GM21390 (cell line): ENCODE results near the gene KRT17.
A peak's percentile ranks its signal among the peaks of the same experiment; 100 is the strongest.
"Not testable (repeated sequence)": the region's sequence is repeated elsewhere in the genome, so short reads cannot be mapped to it uniquely, and the experiment has no call there.

Experiments used
- ATAC-seq: cut with Tn5 transposase; IDR thresholded peaks from one replicate; pipeline ENCODE4 v1.9.1; 2021; ENCODE audit not compliant: unreplicated experiment

Gene KRT17

DNA sequence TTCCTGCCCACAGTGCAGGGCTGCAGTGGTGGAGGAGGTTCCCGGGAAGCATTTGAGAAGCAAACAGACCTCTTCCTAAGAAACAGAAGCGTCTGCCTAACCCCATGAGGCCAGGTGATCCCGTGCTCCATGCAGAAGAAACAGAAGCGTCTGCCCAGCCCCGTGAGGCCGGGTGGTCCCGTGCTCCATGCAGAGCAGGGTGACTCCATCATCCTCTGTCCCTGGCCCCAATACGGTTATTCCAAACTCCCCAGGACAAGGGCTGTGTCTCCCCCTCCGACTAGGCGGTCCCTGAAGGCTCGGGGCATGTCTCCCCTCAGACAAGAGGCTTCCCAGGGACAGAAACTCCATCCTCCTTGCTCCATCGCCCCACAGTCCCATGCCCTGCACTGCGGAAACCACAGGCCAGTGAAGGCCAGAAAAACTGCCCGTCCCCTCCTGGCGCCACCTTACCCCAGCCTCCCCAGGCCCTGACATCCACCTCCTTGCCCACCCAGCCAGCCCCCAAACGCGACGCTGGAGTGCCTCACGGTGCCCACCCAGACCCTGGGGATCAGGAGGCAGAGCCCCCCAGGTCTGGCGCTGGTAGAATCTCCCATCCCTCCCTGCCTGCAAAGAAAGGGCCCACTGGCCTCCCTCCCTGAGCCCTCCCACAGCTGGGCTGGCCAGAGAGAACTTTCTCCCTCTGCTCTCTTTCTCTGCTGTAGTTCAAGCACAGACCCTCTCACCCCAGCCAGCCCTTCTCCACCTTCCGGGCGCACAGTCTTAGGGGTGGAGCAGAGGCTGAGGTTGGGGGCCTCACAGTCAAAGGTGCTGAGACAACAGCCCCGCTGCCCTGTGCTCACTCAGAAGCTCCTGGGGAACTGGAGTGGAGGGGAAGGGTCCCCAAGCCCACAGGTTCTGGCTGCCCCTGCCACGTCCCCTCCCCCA lies 30.6 kb upstream of the KRT17 start:
- ATAC-seq = no peak

DNA sequence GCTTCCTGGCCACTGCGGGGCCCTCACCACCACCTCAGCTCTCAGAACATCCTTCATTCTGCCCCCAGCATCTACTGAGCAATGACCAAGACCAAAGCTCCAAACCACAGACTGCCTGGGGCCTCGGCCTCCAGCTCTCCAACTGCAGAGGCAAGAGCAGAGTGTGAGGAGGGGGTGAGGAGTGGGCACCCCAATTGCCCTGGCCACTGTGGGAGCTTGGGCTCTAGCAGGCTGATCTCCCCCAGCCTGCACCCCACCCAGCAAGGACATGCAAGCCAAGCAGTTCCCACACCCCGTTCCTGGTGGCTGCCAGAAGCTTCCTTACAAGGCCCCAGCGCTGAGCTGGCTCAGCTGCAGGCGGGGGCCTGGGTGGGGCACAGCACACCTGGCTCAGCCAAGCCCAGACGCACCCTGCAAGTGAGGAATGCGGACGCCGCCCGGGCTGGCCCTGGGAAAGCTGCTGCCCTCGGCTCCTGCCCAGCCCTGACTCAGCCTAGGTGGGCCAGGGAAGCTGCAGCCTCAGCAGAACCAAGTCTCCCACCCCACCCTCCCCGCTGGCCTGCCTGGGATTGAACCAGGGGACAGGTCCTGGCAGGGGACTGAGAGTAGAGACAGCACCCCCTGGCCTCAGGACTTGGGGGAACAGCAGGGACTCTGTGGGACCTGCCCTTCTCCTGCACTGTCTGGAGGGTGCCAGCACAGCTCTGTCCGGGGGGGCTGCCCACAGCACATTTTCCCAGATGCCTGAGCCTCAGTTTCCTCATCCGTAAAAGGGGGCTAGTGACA lies 29.7 kb upstream of the KRT17 start:
- ATAC-seq = no peak

DNA sequence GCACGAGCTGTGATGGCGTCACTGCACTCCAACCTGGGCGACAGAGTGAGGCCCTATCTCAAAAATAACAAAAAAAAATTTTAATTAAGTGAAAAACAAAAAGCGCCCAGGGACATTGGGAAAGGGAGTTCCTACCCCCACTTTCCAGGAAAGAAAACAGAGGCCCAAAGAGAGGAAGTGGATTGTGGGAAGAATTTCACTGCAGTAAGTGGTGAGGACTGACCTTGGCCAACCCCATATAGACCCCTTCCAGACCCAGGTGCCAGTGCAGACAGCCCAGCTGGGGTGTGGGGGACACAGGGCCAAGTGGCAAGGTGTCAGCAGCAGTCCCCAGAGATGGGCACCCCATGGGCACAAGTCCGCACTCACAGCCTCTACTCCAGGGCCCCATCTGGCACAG lies 29.0 kb upstream of the KRT17 start:
- ATAC-seq = no peak

DNA sequence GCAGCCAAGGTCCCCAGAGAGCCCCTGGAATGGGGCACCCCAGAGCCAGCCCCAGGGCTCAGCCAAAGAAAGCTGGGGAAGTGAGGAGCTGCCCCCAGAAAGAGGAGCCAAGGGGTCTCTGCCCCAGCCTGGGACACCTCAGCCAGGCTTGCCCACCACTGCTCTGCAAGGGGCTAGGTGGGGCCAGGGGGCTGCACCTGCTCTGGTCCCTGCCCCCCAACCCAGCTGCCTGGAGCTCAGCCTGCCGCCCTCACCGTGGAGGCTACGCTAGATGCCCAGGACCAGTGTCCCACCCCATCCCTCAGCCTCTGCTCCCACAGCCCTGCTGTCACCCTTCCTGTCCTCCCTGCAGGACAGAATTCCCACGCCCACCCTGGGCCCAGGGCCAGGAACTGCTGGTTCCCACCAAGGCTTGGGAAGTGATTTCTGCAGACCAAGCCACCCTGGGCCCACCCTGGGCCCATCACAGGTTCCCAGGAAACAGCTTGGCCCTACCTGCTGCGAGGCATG lies 28.1 kb upstream of the KRT17 start:
- no peak for ATAC-seq

DNA sequence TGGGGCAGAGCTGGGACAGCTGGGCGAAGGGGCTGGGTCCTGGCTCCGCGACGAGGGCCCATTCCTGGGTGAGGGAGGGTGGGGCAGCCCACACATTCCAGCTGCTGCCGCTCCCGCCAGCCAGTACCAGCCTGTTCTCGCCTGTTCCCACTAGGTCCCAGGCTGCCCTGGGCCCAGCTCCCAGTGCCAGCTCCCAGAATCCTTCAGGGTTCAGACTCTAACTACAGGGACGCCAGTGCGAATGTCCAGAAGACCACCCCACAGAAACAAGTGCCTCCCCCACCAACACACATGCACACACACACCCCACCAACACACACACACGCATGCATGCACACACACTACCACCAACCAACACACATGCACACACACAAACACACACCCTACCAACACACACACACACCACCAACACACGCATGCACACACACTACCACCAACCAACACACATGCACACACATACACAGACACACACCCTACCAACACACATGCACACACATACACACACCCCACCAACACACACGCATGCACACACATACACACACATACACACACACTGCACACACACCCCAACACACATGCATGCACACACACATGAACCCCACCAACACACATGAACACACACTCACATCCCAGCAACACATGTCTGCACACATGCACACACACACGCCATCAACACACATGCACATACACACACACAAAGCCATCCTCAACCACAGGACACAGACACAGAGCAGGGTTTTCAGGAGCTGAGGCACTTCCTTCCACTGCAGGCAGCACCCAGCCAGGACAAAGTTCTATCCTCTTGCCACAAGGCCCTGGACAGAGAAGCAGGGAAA lies 27.5 kb upstream of the KRT17 start:
- no peak for ATAC-seq

DNA sequence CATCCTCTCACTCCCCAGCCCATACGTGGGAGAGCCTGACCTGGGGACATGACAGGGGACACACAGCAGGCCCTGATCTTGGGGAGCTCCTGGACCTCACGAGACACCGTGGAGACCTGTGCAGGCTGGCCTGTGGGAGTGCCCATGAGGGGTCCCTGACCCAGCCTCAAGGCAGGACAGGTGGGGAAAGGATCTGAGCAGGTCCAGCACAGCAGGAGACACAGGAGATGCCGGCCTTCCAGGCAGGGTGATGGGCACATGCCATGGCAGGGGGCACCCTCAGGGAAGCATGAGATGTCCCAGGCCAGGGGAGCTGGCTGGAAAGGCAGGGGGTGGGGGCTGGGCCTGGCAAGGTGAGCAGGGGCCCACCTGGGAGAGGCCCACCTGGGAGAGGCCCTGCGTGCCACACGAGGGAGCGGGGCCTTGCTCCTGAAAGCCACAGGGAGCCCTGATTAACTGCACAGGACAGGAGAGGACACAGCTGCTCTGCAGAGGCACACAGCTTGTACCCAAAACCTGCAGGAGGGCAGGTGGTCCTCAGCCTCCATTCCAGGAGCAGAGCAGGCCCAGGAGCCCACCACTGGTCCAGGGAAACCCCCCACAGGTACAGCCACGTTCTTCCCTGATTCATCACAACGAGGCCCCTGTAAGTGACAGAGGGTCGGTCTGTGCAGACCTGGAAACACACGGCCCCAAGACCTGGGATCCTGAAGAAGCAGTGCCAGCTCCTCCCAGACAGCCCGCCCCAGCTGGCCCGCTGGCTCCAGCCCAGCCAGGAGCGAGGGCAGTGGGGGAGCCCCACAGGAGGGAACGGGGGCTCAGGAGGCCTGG lies 26.6 kb upstream of the KRT17 start:
- no peak for ATAC-seq

DNA sequence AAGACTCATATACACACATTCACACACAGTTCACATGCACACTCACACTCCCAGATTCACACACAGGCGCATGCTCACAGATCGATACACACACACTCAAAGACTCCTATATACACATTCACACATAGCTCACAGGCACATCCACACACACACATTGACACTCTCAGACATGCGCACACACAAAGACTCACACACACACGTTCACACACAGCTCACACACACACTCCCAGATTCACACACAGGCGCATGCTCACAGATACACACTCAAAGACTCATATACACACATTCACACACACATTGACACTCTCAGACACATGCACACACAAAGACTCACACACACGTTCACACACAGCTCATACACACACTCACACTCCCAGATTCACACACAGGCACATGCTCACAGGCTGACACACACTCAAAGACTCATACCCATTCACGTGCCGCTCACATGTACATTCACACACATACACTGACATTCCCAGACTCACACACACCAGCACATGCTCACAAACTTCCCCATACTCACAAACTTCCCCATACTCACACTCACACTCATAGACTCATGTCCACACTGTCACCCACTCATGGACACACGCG lies 25.6 kb upstream of the KRT17 start:
- ATAC-seq = no peak

DNA sequence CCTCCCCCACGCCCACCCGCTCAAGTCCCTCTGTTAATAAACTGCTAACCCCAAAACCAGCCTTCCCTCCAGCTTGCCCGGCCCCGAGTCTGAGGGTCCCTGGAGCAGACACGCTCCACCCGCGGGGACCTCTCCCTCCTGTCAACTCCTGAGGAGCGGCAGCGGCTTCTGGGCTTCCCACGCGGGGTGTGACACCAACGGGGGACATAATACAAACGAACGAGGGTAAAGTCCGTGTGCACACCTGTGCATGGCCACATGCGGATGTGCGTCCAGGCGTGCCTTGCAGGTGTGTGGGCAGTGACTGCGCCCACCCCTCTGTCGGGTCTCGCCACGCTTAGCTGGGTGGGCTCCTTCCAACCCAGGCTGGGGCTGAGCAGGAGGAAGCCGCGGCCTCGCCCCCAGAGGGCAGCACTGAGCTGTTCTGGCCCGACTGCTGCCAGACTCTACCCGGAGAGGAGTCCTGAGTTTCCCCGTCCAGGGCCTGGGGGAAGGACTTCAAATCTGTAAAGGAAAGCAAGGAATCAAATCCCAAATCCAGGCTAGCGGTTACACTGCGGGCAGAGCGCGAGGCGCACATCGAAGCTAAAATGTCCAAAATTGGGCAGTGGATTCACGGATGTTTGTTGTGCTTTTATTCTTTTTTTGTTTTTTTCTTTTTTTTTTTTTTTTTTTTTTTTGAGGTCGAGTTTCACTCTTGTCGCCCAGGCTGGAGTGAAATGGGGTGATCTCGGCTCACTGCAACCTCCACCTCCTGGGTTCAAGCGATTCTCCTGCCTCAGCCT lies 24.2 kb upstream of the KRT17 start:
- ATAC-seq = peak; percentile 77

DNA sequence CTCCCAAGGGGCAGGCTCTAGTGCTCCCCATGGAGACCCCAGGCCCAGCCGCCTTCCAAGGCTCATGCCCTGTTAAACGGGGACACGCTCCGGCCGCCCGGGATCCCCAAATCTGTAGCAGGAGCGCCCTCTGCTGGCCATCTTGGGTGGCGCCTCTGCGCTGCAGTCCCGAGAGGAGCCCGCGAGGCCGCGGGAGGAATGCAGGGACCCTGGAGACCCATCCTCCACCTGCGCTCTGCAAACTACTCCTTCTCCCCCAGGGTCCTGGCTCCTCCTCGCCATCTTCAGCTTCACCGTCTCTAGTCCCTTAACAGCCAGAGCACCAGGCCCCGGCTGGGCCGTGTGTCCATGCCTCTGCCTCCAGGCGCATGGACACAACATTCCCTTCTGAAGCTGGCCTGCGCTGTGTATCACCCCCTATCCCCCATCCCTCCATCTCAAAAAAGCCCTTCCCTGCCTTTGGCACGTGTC lies 23.6 kb upstream of the KRT17 start:
- no peak for ATAC-seq

DNA sequence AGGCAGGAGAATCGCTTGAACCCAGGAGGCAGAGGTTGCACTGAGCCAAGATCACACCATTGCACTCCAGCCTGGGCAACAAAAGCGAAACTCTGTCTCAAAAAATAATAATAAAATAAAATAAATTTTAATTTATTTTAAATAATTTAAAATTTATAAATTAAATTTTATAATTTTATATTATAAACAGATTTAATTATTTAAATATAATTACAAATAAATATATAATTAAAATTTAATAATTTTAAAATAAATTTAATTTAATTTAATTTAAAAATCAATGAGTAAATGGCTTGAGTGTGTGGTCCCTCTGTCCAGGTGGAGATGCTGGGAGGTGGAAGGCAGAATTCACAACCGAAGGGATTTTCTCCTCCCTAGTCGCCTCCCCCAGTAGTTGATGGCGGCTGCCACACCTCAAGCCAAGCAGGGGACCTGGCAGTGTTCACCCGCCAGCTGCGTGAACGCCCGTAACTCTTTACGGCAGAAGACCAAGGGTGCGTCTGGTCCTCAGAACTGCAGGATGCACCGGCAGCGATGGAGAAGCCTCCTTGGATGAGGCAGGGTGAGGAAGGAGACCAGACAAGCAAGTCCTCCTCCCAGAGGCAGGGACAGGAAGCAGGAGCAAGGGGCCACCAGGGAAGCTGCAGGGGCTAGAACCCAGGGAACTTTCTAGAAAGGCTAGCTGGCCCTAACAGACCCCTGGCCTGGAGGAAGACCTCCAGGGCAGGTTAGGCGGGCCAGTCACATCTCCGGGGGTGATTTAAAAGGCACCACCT lies 22.9 kb upstream of the KRT17 start:
- ATAC-seq = no peak

DNA sequence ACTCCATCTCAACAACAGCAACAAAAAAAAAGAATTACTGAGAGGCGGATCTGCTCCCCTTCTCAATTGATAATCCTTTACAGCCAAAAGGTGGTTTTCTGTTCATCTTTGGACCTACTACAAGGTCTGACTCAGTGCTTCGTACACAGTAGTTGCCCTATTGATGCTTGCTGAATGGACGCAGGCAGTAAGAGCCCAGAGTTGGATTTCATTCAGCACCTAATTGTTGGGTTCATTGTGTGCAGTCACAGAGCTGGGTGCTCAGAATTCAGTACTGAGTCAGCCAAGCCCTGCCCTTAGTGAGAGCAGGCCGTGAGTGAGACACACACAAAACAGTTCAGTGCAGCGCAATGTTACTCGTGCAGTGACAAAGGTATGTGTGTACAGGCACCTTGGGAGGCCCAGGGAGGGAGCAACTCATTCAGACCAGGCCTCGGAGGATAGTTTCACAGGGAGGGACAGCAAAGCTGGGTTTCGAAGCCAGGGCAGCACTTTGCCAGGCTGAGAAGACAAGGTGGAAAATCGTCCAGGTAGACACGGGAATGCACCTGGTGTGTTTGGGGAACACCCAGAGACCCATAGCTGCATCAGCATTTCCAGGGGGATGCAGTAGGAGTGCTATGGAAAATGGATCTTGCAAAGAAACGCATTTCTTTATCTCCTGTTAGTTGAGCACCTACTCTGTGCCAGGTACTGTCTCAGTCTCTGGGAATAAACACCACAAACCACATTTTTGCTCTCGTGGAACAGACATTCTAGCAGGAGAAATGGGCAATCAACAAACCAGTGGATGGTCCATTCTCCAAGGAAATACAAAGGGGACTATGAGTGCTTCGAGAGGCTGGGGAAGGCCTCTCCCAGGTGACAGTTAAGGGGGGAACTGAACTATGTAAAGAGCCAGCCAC lies 18.1 kb upstream of the KRT17 start:
- ATAC-seq = no peak

DNA sequence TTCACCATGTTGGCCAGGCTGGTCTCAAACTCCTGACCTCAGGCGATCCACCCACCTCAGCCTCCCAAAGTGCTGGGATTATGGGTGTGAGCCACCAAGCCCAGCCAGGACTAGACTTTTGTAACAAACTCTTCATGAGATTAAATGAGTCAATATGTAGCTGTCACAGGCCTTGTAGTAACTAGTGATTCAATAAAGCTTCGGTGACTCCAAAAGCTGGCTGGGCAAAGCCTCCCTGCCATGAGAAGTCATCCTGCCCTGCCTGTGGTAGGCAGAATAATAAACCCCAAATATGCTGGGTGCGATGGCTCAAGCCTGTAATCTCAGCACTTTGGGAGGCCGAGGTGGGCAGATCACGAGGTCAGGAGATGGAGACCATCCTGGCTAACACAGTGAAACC lies 16.2 kb upstream of the KRT17 start:
- not testable (repeated sequence) for ATAC-seq

DNA sequence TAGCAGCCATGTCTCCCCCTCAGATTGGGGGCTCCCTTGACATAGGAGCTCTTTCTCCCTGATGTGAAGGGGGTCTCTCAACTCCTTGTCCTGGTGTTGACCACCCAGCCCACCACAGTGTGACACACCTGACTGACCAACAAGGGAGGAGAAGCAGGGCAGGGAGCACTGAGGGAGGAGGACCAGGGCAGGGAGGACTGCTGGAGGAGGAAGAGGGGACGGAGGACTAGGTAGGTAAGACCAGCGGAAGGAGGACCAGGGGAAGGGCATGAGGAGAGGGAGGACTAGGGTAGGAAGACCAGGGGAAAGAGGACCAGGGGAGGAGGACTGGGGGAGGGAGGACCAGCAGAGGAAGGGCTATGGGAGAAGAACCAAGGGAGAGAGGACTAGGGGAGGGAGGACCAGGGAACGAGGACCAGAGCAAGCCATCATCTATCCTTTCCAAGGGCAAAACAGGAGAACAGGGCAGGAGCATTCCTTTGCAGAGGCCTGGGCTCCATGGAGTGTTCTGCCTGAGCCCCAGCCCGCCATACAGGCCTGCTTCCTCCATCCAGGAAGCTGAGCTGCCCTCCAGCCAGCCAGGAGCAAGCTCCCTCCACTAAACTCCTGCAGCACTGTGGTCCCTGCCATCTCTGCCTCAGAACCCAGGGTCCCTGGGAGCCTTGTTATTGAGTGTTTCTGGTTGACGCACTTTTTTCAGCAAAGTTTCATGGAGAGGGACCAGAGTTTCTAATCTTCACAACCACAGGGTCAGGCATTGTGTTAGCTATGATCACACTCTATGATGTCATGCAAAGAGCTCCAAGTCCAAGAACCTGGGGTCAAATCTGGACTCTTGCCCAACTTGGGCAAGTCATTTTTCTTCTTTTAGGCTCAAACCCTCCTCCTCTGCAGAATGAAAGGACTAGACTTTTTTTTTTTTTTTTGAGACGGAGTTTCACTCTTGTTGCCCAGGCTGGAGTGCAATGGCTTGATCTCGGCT lies 15.4 kb upstream of the KRT17 start:
- ATAC-seq = no peak

DNA sequence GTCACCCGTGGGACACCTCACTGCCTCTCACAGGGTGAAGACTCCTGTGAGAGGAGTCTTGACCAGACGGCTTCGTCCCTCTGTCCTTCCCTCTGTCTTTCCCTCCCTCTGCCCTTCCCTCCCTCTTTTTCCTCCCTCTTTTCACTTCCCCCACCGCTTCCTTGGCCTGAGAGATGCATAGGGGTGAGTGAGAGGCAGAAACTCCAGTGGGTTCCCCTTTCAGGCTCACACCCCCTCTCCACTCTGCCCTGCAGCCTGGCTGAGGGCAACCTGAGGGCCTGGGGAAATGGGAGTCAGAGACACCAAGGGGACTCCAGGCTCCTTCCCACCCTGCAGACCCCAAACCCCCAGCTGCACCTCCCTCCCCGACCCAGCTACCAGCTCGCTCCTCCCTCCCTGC lies 14.6 kb upstream of the KRT17 start:
- ATAC-seq = no peak

DNA sequence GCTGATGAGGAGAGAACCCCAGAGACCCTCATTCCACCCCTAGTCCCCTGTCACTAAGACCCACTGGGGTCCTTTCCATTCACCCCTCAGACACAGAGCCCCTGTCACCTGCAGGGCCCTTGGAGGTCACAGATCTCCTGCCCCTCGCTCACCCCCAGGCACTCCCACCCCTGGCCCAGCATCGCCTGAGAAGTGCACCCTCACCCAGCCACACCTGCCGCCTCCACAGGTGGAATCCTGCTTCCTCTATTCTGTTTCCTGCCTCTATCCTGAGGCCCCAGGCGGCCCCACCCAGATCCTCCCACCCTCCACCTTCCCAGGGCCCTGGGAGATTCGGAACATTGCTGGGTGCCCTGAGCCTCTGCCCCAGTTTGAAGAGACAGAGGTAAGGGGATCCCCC lies 13.8 kb upstream of the KRT17 start:
- ATAC-seq = no peak

DNA sequence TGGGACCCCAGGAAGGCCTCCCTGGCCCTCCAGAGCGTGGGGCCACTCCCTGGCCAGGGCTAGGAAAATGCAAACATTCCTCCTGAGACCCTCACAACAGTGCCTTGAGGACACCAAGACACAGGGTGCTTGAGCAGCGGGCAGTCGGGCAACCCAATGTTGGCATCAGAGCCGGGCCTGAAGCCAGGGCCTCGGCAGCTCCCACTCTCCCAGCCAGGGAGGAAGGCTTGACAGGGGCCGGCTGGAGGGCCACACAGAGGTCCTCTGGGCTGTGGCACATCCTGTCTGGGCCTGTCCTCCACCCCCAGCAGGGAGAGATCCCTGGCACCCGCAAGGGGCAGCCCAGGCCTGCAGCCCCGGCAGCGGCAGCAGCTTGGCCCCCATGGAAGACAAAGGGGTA lies 12.3 kb upstream of the KRT17 start:
- ATAC-seq = no peak
